Choroid plexus epithelial cell (primary cell): ENCODE results near the gene FRMPD1.
"Not testable (repeated sequence)": the region's sequence is repeated elsewhere in the genome, so short reads cannot be mapped to it uniquely, and the experiment has no call there.

Experiments used
- DNase-seq: peaks from one replicate; pipeline ENCODE4 v3.0.0-alpha.2; 2010; ENCODE audit warnings: low read depth
- H3K4me3 ChIP-seq: 2 replicates; pipeline ENCODE4 v1.5.1; 2011; ENCODE audit warnings: low read depth, mild to moderate bottlenecking, control low read depth, low read length, moderate library complexity
- CTCF ChIP-seq: conservative IDR thresholded peaks from 2 replicates; pipeline ENCODE4 v1.5.1; 2011; ENCODE audit warnings: low read depth, mild to moderate bottlenecking, control low read depth, inconsistent platforms, low read length, moderate library complexity

Gene FRMPD1

GRCh38 chr9:37650873-37651768, at the start of gene FRMPD1:
FRMPD1 (plus strand) TSS chr9:37650954; CDS start chr9:37692642, 41,688 bp downstream.
- TF ChIP-seq CTCF: no peak
- DNase-seq: peak; percentile 36
- H3K4me3 ChIP-seq: peak within 1 kb of the TSS; percentile 56

GRCh38 chr9:37602061-37602460, 48.7 kb upstream of the FRMPD1 start:
- DNase-seq, H3K4me3 ChIP-seq: not testable (repeated sequence)

- no peak overlapping the region for H3K4me3 ChIP-seq
- TF ChIP-seq CTCF: no peak
- no peak for DNase-seq
Observed at GRCh38 chr9:37602817-37603216, 47.9 kb upstream of the FRMPD1 start.

GRCh38 chr9:37604296-37604695, 46.5 kb upstream of the FRMPD1 start:
- DNase-seq: no peak
- no peak overlapping the region for H3K4me3 ChIP-seq
- no peak for TF ChIP-seq CTCF

GRCh38 chr9:37608250-37608649, 42.5 kb upstream of the FRMPD1 start:
- DNase-seq: no peak
- no peak for TF ChIP-seq CTCF

GRCh38 chr9:37609735-37610397, 40.9 kb upstream of the FRMPD1 start:
- no peak for TF ChIP-seq CTCF
- H3K4me3 ChIP-seq: no peak overlapping the region
- no peak for DNase-seq

More at GRCh38 chr9:37608250-37608649, 42.5 kb upstream of the FRMPD1 start:
- H3K4me3 ChIP-seq: no peak overlapping the region

GRCh38 chr9:37611014-37611413, 39.7 kb upstream of the FRMPD1 start:
- TF ChIP-seq CTCF: no peak
- DNase-seq: no peak
- no peak overlapping the region for H3K4me3 ChIP-seq
